Loucy (cell line): ENCODE measurements around the gene MMAB.

Experiments used
- H2AFZ ChIP-seq: fragments of 200-600 bp; sonication (generic); 2 replicates; pipeline ENCODE4 v1.6.0; 2016; ENCODE audit warnings: antibody characterized with exemption, mild to moderate bottlenecking, low read length, moderate library complexity
- H3F3A ChIP-seq: fragments of 200-600 bp; 2 replicates; pipeline ENCODE4 v1.6.0; 2016; ENCODE audit warnings: antibody characterized with exemption, low read depth, mild to moderate bottlenecking
- H3K27me3 ChIP-seq: fragments of 200-600 bp; sonication (generic); 2 replicates; pipeline ENCODE4 v1.6.1; 2014; ENCODE audit warnings: low read length, mild to moderate bottlenecking; ENCODE audit not compliant: insufficient read depth, poor library complexity, severe bottlenecking
- H3K36me3 ChIP-seq: fragments of 200-600 bp; sonication (generic); 2 replicates; pipeline ENCODE4 v1.6.1; 2016; ENCODE audit warnings: low read length; ENCODE audit not compliant: insufficient read depth
- H3K4me1 ChIP-seq: fragments of 200-600 bp; sonication (generic); 2 replicates; pipeline ENCODE4 v1.5.1; 2014; ENCODE audit warnings: low read length, mild to moderate bottlenecking; ENCODE audit not compliant: insufficient read depth, poor library complexity, severe bottlenecking
- H3K4me2 ChIP-seq: fragments of 200-600 bp; sonication (generic); 2 replicates; pipeline ENCODE4 v1.6.0; 2014; ENCODE audit warnings: antibody characterized with exemption, low read length, low read depth, mild to moderate bottlenecking; ENCODE audit not compliant: poor library complexity, severe bottlenecking
- H3K4me3 ChIP-seq: fragments of 200-600 bp; sonication (generic); 2 replicates; pipeline ENCODE4 v1.5.1; 2014; ENCODE audit warnings: low read length, mild to moderate bottlenecking, mixed read lengths; ENCODE audit not compliant: poor library complexity, severe bottlenecking
- H3K79me2 ChIP-seq: fragments of 200-600 bp; sonication (generic); 2 replicates; pipeline ENCODE4 v1.6.1; 2014; ENCODE audit warnings: low read length; ENCODE audit not compliant: insufficient read depth
- H3K9ac ChIP-seq: fragments of 200-600 bp; sonication (generic); 2 replicates; pipeline ENCODE4 v1.6.0; 2014; ENCODE audit warnings: mild to moderate bottlenecking, low read depth, low read length, moderate library complexity; ENCODE audit not compliant: poor library complexity, severe bottlenecking
- H3K9me2 ChIP-seq: fragments of 200-600 bp; sonication (generic); replicated peaks from 2 replicates; pipeline ENCODE4 v1.6.1; 2016; ENCODE audit warnings: low read depth, low read length, mixed read lengths
- H3K9me3 ChIP-seq: fragments of 200-600 bp; sonication (generic); 2 replicates; pipeline ENCODE4 v1.6.1; 2014; ENCODE audit warnings: mild to moderate bottlenecking, antibody characterized with exemption, low read length, low read depth; ENCODE audit not compliant: insufficient read depth
- H4K20me1 ChIP-seq: fragments of 200-600 bp; sonication (generic); 2 replicates; pipeline ENCODE4 v1.6.0; 2014; ENCODE audit warnings: antibody characterized with exemption, low read length, mild to moderate bottlenecking; ENCODE audit not compliant: insufficient read depth, poor library complexity, severe bottlenecking
- CTCF ChIP-seq: fragments of 200-600 bp; sonication (generic); conservative IDR thresholded peaks from 2 replicates; pipeline ENCODE4 v1.5.1; 2014; ENCODE audit warnings: mild to moderate bottlenecking, antibody characterized with exemption, low read length
- EZH2phosphoT487 ChIP-seq: fragments of 200-600 bp; IDR thresholded peaks from 2 replicates; pipeline ENCODE4 v1.6.1; 2018; ENCODE audit warnings: antibody characterized with exemption, mild to moderate bottlenecking, moderate library complexity, borderline replicate concordance

Gene MMAB

DNA sequence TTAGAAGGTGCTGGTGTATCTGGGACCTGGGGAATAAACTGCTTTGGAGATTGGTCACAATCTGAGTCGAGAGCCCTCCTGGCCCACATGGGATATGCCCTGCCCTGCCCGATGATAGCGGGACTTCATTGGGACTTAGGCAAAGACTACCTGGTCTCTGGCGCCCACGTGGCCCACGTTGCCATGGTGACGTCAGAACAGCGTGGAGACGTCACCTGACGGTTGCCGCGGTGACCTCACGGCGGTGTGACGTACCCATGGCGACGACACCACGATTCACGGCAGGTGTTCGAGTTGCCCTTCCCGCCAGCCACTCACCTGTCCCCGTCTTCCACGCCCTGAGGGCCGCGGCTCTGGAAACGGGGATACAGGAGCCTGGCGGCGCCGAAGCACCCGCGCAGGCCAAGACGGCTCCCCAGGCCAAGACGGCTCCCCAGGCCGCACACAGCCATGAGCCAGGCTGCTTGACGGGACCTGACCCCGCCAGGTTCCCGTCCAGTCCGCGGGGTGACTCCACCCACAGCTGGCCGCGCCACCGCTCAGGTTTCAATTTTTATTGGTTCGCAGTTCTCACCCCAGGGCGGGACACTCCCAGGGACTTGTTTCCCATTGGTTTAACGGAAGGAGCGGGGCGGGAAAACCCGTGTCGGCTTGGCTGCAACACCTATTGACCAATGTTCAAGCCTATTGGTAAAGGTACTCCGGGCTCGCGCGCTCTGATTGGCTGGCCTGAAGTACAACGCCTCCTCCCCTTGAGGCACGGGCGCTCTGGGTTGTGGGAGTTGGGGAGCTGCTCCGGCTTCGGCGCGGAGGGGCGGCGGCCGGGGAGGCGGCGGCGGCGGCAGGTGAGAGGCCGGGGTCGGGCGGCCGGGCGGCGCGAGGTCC, at the start of gene MMAB, which contains the start of gene MVK:
Gene MMAB, minus strand, starts transcription at position 476 of the 885 bp plus-strand sequence. Its CDS starts 24 bp downstream, at position 452.
Gene MVK, plus strand, starts transcription at position 766 of the 885 bp plus-strand sequence. CDS start 1,029 bp downstream, outside the sequence.
- H3F3A ChIP-seq = no peaks in the 10 kb centered on the region
- peak within 1 kb of the TSS; percentile 79 for H3K4me3 ChIP-seq
- peak within 1 kb of the TSS; percentile 88 for H3K4me2 ChIP-seq
- H3K4me1 ChIP-seq = peaks cover 42% of the 10 kb centered on the region
- no peak for TF ChIP-seq CTCF
- TF ChIP-seq EZH2phosphoT487 = no peak
- peak within 1 kb of the TSS; percentile 83 for H3K9ac ChIP-seq
- peak within 1 kb of the TSS; percentile 68 for H2AFZ ChIP-seq
- peaks cover 16% of the 10 kb centered on the region; the same call in 1 of the 2 replicates for H3K36me3 ChIP-seq
- no peaks in the 10 kb centered on the region for H3K27me3 ChIP-seq
- no peaks in the 10 kb centered on the region for H4K20me1 ChIP-seq
- no peaks in the 10 kb centered on the region for H3K9me2 ChIP-seq
- peaks cover 50% of the 10 kb centered on the region for H3K79me2 ChIP-seq
- no peaks in the 10 kb centered on the region for H3K9me3 ChIP-seq

DNA sequence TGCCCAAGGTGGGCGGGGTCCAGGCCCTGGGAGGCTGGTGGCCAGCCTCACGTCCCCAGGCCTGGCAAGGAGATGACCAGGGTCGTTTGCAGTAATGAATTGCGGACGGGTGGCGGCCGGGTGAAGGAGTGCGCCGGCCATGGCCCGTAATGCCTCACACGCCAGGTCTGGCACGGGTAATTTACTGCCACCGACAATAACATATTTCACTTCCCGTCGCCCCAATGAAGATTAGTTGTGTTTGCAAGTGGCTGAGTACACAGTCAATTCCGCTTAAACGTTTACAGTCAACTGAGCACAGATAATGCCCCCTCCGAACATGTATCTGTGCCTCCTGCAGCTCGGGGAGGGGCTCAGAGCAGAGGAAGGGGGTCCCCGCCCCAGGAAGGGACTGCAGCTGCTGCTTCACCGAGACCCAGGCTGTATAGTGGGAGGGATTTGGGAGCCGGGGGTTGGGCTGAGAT, 48.6 kb upstream of the MMAB start:
- Histone ChIP-seq H3K27me3 (no peaks in the 10 kb centered on the region), H3K79me2 (no peaks in the 10 kb centered on the region), H3K9me2 (no peaks in the 10 kb centered on the region), H3K4me1 (no peaks in the 10 kb centered on the region), H2AFZ (no peak overlapping the region), H3F3A (no peaks in the 10 kb centered on the region), H3K36me3 (no peaks in the 10 kb centered on the region), H3K9ac (no peak overlapping the region), H3K4me3 (no peak overlapping the region), H3K9me3 (no peaks in the 10 kb centered on the region), H4K20me1 (no peaks in the 10 kb centered on the region), H3K4me2 (no peak overlapping the region)
- TF ChIP-seq EZH2phosphoT487 = no peak
- TF ChIP-seq CTCF = no peak

GRCh38 chr12:109621211-109621694, 47.9 kb upstream of the MMAB start:
- Histone ChIP-seq H3K9ac (no peak overlapping the region), H3K4me2 (no peak overlapping the region), H3F3A (no peaks in the 10 kb centered on the region), H3K27me3 (no peaks in the 10 kb centered on the region), H3K36me3 (no peaks in the 10 kb centered on the region), H3K9me3 (no peaks in the 10 kb centered on the region), H2AFZ (no peak overlapping the region), H3K9me2 (no peaks in the 10 kb centered on the region), H4K20me1 (no peaks in the 10 kb centered on the region), H3K4me1 (no peaks in the 10 kb centered on the region), H3K4me3 (no peak overlapping the region), H3K79me2 (no peaks in the 10 kb centered on the region)
- no peak for TF ChIP-seq EZH2phosphoT487
- TF ChIP-seq CTCF = no peak
